Hepatocyte (in vitro differentiated cells): ENCODE measurements around the gene AGPS. TPM values are rescaled to one million over a fixed set of nuclear protein-coding genes. Genes with fewer than 3 reads are reported as not detected.
A peak's percentile ranks its signal among the peaks of the same experiment; 100 is the strongest.

Experiments used
- DNase-seq: peaks from one replicate; pipeline ENCODE4 v3.0.0-alpha.2; 2016; ENCODE audit warnings: low spot score
- H2AFZ ChIP-seq: fragments of 200-600 bp; sonication (generic); 2 replicates; pipeline ENCODE4 v1.6.0; 2016; ENCODE audit warnings: antibody characterized with exemption, mild to moderate bottlenecking
- H3K27ac ChIP-seq: fragments of 200-600 bp; sonication (generic); 2 replicates; pipeline ENCODE4 v1.5.1; 2016; ENCODE audit warnings: mild to moderate bottlenecking
- H3K27me3 ChIP-seq: fragments of 200-600 bp; sonication (generic); 2 replicates; pipeline ENCODE4 v1.6.1; 2016
- H3K36me3 ChIP-seq: fragments of 200-600 bp; sonication (generic); replicated peaks from 2 replicates; pipeline ENCODE4 v1.5.1; 2016; ENCODE audit warnings: low read depth; ENCODE audit not compliant: insufficient read depth
- H3K4me1 ChIP-seq: fragments of 200-600 bp; sonication (generic); 2 replicates; pipeline ENCODE4 v1.5.1; 2016; ENCODE audit warnings: mild to moderate bottlenecking, moderate library complexity; ENCODE audit not compliant: insufficient read depth
- H3K4me2 ChIP-seq: fragments of 200-600 bp; sonication (generic); 2 replicates; pipeline ENCODE4 v1.6.0; 2016
- H3K4me3 ChIP-seq: fragments of 200-600 bp; sonication (generic); 2 replicates; pipeline ENCODE4 v1.5.1; 2016; ENCODE audit warnings: mild to moderate bottlenecking
- H3K79me2 ChIP-seq: fragments of 200-600 bp; sonication (generic); 2 replicates; pipeline ENCODE4 v1.6.0; 2017; ENCODE audit warnings: mild to moderate bottlenecking
- H3K9me2 ChIP-seq: fragments of 200-600 bp; sonication (generic); replicated peaks from 2 replicates; pipeline ENCODE4 v1.6.0; 2017; ENCODE audit warnings: mild to moderate bottlenecking; ENCODE audit not compliant: insufficient read depth
- H3K9me3 ChIP-seq: fragments of 200-600 bp; sonication (generic); 2 replicates; pipeline ENCODE4 v1.5.1; 2016; ENCODE audit warnings: low read depth, mild to moderate bottlenecking
- H4K20me1 ChIP-seq: fragments of 200-600 bp; sonication (generic); 2 replicates; pipeline ENCODE4 v1.6.0; 2016; ENCODE audit warnings: mild to moderate bottlenecking; ENCODE audit not compliant: insufficient read depth, poor library complexity, severe bottlenecking
- CTCF ChIP-seq: fragments of 200-600 bp; sonication (generic); IDR thresholded peaks from 2 replicates; pipeline ENCODE4 v1.5.1; 2016; ENCODE audit warnings: antibody characterized with exemption, mild to moderate bottlenecking; ENCODE audit not compliant: poor library complexity
- EZH2 ChIP-seq: fragments of 200-600 bp; sonication (generic); IDR thresholded peaks from 2 replicates; pipeline ENCODE4 v1.6.1; 2016; ENCODE audit warnings: antibody characterized with exemption, mild to moderate bottlenecking, borderline replicate concordance
- EZH2phosphoT487 ChIP-seq: fragments of 200-600 bp; sonication (generic); IDR thresholded peaks from one replicate; pipeline ENCODE4 v1.6.1; 2018; ENCODE audit warnings: antibody characterized with exemption, mild to moderate bottlenecking, low read depth, moderate library complexity; ENCODE audit not compliant: unreplicated experiment, severe bottlenecking
- WGBS: methylation state at CpG from one replicate; pipeline ENCODE4 v1.1.6; 2016; ENCODE audit warnings: low lambda C conversion rate; ENCODE audit errors: missing lambda C conversion rate; 5-methylcytosine and 5-hydroxymethylcytosine counted together
- polyA plus RNA-seq: library from polyadenylated mRNA; unstranded; fragments of >200 nt; fragmentation: Nextera tagmentation; extraction: Ambion mirVana; gene quantifications from 2 replicates; pipeline ENCODE4 v1.2.1, GENCODE V29; 2016
- total RNA-seq: library from RNA; depleted of rRNA; stranded (reverse); fragments of >200 nt; gene quantifications from 2 replicates; pipeline ENCODE4 v1.2.3, GENCODE V29; 2014

Gene AGPS
- total and polyA plus RNA-seq, 2 experiments from 2014 or later: 26.6 to 36.1 TPM

GRCh38 chr2:177489719-177490301, 97.2 kb downstream of the AGPS start:
- TF ChIP-seq EZH2phosphoT487 (no peak), EZH2 (no peak), CTCF (peak; percentile 72)
- no peak overlapping the region for H3K27ac ChIP-seq
- peak; percentile 55 for DNase-seq
- no peak overlapping the region for H2AFZ ChIP-seq
- H3K36me3 ChIP-seq: no peaks in the 10 kb centered on the region
- H3K9me3 ChIP-seq: no peaks in the 10 kb centered on the region
- no peaks in the 10 kb centered on the region for H3K9me2 ChIP-seq
- H3K79me2 ChIP-seq: no peaks in the 10 kb centered on the region
- H3K4me1 ChIP-seq: no peaks in the 10 kb centered on the region
- no peak overlapping the region for H3K4me2 ChIP-seq
- no peaks in the 10 kb centered on the region for H4K20me1 ChIP-seq
- H3K4me3 ChIP-seq: no peak overlapping the region
- no peaks in the 10 kb centered on the region for H3K27me3 ChIP-seq
- WGBS: 43% methylated on average over 2 of the region's 2 CpGs

GRCh38 chr2:177495945-177496344, 103.4 kb downstream of the AGPS start:
- H3K4me1 ChIP-seq: no peaks in the 10 kb centered on the region
- H3K27ac ChIP-seq: no peak overlapping the region
- H4K20me1 ChIP-seq: no peaks in the 10 kb centered on the region
- H3K36me3 ChIP-seq: no peaks in the 10 kb centered on the region
- no peaks in the 10 kb centered on the region for H3K9me2 ChIP-seq
- H2AFZ ChIP-seq: no peak overlapping the region
- 86% methylated on average over 2 of the region's 2 CpGs for WGBS
- no peaks in the 10 kb centered on the region for H3K79me2 ChIP-seq
- no peaks in the 10 kb centered on the region for H3K27me3 ChIP-seq
- DNase-seq: no peak
- H3K4me3 ChIP-seq: no peak overlapping the region
- H3K4me2 ChIP-seq: no peak overlapping the region
- no peaks in the 10 kb centered on the region for H3K9me3 ChIP-seq
- TF ChIP-seq CTCF (no peak), EZH2 (no peak), EZH2phosphoT487 (no peak)

- no peaks in the 10 kb centered on the region for H3K4me1 ChIP-seq
- H2AFZ ChIP-seq: no peak overlapping the region
- H3K36me3 ChIP-seq: no peaks in the 10 kb centered on the region
- TF ChIP-seq CTCF (no peak), EZH2phosphoT487 (no peak), EZH2 (no peak)
- 88% methylated on average over 2 of the region's 2 CpGs for WGBS
- H3K4me3 ChIP-seq: no peak overlapping the region
- no peaks in the 10 kb centered on the region for H3K27me3 ChIP-seq
- no peaks in the 10 kb centered on the region for H3K79me2 ChIP-seq
- H3K27ac ChIP-seq: no peak overlapping the region
- no peak overlapping the region for H3K4me2 ChIP-seq
- H3K9me3 ChIP-seq: no peaks in the 10 kb centered on the region
- H3K9me2 ChIP-seq: no peaks in the 10 kb centered on the region
- no peaks in the 10 kb centered on the region for H4K20me1 ChIP-seq
- DNase-seq: no peak
Measured at GRCh38 chr2:177496921-177497320, 104.3 kb downstream of the AGPS start.

GRCh38 chr2:177501186-177501585, 108.6 kb downstream of the AGPS start:
- no peaks in the 10 kb centered on the region for H3K9me2 ChIP-seq
- no peaks in the 10 kb centered on the region for H3K36me3 ChIP-seq
- no peak for TF ChIP-seq EZH2phosphoT487
- no peak for TF ChIP-seq CTCF
- no peak for TF ChIP-seq EZH2
- H3K27ac ChIP-seq: no peak overlapping the region
- no peak overlapping the region for H3K4me2 ChIP-seq
- H4K20me1 ChIP-seq: no peaks in the 10 kb centered on the region
- no peak overlapping the region for H3K4me3 ChIP-seq
- no peaks in the 10 kb centered on the region for H3K4me1 ChIP-seq
- no peak overlapping the region for H2AFZ ChIP-seq
- WGBS: 94% methylated on average over 1 of the region's 1 CpG
- H3K9me3 ChIP-seq: no peaks in the 10 kb centered on the region
- H3K27me3 ChIP-seq: no peaks in the 10 kb centered on the region
- no peak for DNase-seq
- H3K79me2 ChIP-seq: no peaks in the 10 kb centered on the region
